GM19035 (cell line): ENCODE data around the gene EBNA1BP2.
"Not testable (repeated sequence)": the region's sequence is repeated elsewhere in the genome, so short reads cannot be mapped to it uniquely, and the experiment has no call there.

Source experiments
- ATAC-seq: cut with Tn5 transposase; IDR thresholded peaks from one replicate; pipeline ENCODE4 v1.9.1; 2021; ENCODE audit not compliant: unreplicated experiment

Gene EBNA1BP2

GRCh38 chr1:43121256-43121900 is 50.7 kb downstream of the EBNA1BP2 start:
- no peak for ATAC-seq

- ATAC-seq = not testable (repeated sequence)
These were observed 52.0 kb downstream of the EBNA1BP2 start for GRCh38 chr1:43119928-43120586.
